Measurements from ENCODE around the gene LRRC57.

LRRC57 gene

DNA sequence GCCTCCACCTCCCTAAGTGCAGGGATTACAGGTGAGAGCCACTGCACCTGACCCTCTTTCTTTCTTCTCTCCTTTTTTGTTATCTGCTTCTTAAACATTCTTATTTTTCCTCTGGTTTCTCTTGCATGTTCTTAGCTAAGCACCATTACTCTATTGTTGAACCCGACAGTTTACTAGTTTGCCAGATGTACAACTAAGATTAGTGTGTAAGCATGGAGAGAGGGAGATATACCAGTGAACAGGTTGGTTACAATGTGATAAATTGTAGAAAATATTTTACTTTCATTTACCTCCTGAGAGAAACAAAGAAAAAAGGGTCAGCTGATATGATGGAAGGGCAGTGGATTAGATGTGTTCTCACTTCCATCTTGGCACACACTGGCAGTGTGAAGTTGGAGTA is 5.0 kb upstream of the LRRC57 start:
- DNase-seq (ENCODE audit: low spot score) (no peak), FAIRE-seq (no peak)

DNA sequence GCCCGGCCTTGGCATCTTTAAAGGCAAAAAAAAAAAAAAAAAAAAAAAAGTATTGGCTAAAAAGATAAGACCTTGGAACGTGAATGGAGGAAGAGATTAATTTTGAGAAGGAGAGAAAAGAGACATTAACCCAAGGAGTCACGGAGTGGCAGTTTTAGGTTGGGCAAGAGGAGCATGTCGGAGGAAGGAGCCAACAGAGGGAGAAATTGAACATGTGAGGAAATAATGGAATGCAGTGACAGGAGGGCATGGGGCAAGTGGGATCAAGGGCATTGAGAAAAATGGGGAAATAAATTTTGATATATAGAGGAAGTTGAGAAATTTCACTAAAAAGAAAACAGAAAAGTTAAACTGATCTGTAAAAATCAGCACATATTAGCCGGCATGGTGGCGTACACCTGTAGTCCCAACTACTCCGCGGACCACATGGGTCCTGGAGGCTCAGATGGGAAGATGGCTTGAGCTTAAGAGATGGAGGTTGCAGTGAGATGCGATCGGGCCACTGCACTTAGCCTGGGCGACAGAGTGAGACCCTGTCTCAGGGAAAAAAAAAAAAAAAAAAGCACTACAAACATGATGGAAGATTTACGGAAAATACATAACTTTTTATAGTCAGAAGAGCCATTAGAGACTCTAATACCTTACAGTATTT is 1.3 kb upstream of the LRRC57 start:
- FAIRE-seq: no peak
- DNase-seq (ENCODE audit: low spot score): no peak

DNA sequence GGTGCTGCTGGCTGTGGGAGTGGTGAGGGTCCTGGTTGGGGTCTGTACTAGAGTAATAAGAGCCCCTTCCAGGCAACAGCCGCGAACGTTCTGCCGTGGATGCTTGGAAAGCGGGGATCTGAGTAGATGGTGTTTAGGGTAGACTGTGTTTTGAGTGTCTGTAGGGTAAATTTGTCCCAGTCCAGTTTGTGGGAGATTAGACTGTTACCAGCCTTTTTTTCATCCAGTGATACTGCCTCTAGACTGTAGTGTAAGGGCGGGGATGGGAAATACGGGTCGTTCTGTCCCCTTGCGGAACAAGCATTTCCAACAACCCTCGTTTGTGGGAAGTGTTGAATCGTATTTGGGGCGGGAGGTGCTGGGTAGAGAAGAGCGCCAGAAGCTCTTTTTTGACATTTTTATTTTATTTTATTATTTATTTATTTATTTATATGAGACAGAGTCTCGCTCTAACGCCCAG is 469 bp upstream of the LRRC57 start:
- DNase-seq (ENCODE audit: low spot score): peak; percentile 18

DNA sequence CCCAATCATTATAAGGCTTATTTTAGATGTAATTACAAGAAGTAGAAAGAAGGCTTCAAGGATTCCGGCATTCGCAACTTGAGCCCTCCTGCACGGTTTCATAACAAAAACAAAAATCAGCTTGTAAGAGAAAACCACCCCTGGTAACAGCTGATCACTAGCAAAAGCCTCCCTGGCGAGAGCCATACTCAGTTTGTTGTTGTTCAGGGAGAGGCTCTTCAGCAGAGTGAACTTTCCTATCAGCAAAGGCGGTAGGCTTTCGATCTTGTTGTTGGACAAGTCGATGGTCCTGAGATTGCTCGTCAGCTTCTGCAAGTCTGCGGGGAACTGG is 710 bp downstream of the LRRC57 start:
- no peak for DNase-seq (ENCODE audit: low spot score)
- no peak for FAIRE-seq

More for the DNA sequence above, 469 bp upstream of the LRRC57 start:
- FAIRE-seq: no peak

DNA sequence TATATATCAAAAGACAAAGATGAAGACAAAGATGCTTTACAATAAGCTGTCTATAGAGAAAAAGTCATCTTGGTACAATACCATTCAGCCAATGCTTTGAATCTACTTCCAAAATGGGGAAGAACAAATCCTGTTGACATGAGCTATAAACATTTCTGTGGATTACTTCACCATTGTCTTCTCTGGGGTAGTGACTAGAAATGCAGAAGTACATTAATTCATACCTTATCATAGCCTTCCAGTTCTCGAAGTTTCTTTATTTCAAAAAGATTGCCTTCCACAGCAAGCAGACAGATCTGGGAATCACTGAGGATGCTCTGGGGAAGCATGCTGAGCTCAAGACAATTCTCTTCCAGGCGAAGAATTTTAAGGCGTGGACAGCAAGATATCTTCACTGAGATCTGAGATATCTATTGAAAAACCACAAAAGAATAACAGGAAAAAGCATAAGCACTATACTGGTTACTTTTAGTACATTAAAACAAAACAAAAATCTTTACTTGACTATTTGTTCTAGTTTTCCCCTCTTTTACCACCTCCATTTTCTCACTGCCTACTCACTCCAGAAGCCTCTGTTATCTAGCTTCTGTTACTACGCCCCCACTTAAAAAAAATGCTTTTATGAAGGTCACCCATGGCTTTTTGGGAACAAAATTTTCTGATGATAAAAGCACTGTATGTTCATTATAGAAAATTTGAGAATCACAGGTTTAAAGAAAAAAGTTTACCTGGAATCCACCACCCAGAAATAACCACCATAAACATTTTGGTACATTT is 3.6 kb downstream of the LRRC57 start:
- DNase-seq (ENCODE audit: low spot score): no peak
- FAIRE-seq: no peak

DNA sequence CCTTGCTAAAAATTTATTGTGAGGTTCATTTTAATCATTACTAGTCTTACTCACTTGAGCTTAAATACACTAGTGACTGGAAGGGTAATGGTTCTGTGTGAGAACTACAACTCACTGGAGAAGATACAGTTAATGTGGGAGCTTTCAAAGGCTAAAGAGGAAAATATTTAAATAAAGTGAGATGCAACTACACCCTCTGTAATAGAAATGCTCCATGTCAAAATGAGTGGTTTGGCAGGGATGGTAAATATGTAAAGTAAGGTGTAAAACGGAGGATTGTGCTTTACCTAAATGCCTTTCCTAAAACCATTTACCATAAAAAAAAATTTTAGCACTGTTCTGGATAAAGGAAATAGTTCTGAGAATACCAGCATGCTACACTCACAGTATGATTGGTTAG is 15.3 kb downstream of the LRRC57 start:
- FAIRE-seq (no peak), DNase-seq (ENCODE audit: low spot score) (no peak)

DNA sequence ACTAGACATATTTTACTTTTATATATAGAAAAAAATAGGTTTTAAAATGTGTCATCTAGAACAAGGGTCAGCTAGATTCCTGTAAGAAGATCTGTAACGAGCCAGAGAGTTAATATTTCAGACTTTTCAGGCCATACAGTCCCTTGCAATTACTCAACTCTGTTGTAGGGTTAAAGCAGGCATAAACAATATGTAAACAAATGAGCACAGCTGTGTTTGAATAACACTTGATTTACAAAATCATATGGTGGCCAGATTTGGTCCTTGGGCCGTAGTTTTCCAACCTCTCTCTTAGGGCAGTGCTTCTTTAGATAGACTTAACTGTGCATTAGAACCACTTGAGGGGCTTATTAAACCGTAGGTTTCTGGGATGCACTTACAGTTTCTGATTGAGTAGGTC is 19.6 kb downstream of the LRRC57 start:
- DNase-seq (ENCODE audit: low spot score): no peak
- FAIRE-seq: no peak

DNA sequence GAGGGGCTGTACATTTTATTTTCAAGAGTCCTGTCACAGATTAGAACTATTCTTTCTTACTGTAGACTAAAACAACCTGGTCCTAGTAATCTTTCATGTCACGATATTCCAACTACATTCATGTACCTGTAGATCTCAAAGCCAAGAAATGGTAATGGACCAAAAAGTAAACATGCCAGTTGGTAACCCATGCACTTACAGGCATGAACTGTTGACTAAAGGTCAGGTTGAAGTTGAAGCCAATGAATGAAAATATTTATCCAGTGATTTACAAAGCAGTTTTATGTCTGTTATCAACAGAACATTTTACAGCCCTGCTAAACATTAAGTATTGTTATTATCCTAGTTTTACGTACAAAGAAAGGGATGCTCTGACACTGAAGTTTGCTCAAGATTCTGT is 25.3 kb downstream of the LRRC57 start:
- DNase-seq (ENCODE audit: low spot score) (no peak), FAIRE-seq (no peak)

DNA sequence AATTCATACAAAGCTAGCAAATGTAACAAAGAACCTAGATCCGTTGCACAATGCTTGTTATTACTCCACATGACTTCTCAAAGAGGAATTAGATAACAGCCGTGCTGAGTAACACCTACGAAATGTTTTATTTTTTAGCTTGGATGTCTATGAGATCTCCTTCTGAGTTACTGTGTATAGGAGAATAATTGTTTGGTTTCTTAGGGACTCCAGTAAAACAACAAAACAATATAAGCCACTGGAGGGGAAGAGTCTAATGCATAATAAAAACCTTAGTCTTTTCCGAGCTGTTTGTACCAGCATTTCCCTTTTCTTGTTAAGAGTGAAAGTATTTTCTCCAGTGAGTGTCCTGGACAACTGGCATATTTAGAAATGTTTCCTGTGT is 37.6 kb downstream of the LRRC57 start:
- FAIRE-seq: no peak
- DNase-seq (ENCODE audit: low spot score): no peak

DNA sequence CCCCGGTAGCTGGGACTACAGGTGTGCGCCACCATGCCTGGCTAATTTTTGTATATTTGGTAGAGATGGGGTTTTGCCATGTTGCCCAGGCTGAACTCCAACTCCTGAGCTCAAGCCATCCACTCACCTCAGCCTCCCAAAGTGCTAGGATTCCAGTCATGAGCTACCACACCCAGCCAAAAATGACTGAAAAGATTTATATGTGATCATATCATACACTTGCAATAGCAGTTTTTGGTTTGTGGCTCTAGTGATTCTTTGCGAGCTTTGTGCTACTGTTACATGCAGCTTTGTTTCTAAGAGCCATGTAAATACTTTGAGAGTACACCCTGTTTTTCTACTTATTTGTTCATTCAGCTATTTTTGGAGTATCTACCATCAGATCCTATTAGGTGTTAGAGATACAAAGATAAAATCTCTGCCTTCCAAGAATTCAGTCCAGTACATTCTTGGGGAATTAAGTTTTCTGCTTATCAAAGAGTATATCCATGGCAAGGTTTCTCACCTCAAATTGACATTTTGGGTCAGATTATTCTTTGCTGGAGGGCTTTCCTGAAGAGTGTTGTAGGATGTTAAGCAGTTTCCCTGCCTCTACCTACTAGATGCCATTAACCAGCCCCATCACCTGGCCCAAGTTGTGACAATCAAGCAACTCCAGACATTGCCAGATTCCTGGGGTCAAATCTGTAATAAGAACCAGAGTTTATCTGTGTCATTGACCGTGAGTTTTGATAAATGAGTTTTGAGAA is 38.2 kb downstream of the LRRC57 start:
- DNase-seq (ENCODE audit: low spot score) (no peak), FAIRE-seq (no peak)

DNA sequence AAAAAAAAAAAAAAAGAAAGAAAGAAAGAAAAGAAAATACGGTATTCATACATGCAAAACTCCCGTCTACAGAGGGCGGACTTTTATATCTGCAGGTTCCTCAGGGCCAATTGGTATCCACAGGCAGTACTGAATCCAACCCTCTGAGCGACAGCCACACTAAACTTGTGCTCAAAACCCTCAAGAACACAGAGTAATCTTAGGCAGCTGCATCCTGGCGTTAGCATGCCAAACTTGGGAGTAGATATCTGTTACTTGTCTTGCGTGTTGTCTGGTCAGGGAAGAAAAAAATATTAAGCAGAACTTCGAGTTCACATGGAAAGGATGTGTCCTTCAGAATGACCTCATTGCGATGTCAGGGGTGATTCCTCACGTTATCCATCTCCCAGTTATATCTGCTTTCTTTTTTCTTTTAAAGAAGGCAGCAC is 40.3 kb downstream of the LRRC57 start:
- no peak for DNase-seq (ENCODE audit: low spot score)
- no peak for FAIRE-seq

DNA sequence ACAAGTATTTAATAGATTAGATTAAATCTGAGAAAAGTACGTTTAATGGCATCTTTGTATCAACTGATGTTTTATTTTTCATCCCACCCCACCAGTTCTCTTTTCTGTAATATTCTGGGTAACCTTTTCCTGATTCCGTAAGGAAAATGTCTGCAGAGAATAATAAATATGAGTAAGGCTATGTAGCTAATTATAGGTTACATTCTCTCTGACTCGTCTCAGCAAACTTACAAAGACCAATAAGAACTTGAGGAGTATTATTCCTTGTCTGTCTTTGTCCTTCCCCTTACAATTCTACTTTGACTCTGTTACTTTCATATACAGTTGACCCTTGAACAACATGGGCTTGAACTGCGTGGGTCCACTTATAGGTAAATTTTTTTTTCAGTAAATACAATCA is 41.1 kb downstream of the LRRC57 start:
- no peak for FAIRE-seq
- no peak for DNase-seq (ENCODE audit: low spot score)

DNA sequence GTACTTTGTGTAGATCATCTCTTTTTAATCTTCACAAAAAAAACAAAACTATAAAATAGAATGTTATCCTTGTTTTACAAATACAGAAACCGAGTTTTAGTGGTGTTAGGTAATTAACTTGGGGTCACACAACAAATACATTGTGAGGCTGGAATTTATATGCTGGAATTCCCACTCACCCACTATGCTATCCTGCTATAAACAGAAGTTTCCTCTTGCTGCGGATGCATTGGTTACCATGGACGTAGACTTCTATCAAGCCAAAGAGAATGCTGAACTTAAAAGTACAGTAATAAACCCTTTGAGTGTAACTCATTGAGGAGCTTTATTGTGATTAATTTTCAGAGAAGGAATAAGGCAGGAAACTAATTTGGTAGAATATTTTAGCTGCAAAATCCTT is 44.0 kb downstream of the LRRC57 start:
- no peak for FAIRE-seq
- DNase-seq (ENCODE audit: low spot score): no peak

DNA sequence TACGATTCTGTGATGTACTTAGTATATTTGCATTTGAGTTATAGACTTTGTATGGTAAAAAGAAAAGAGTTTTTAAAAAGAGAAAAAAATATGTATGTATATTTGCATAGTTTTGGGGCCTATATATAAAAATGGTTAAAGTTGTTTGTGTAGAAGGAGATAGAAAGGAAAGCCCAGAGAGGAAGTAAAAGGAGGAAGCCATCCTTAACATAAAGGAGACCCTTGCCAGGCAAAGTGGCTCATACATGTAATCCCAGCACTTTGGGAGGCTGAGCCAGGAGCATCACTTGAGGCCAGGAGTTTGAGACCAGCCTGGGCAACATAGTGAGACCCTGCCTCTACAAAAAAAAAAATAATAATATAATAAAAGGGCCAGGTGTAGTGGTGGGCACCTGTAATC is 44.8 kb downstream of the LRRC57 start:
- DNase-seq (ENCODE audit: low spot score) (no peak), FAIRE-seq (no peak)

DNA sequence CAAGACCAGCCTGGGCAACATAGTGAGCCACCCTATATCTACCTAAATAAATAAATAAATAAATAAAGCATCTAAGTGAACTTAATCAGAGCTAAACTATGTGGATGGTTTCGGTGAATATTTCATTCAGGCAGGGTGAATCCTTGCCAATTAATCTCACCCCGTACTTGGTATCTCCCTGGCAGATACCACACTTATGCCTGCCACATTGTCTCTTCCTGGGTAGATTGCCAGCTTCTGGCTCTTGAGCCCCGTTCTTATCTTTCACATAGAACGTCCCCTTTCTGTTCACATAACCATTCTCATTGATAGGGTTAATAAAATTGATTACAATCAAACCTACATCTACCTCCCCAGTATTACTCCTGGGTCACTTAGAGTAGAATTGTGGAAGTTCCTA is 46.1 kb downstream of the LRRC57 start:
- FAIRE-seq: no peak

DNA sequence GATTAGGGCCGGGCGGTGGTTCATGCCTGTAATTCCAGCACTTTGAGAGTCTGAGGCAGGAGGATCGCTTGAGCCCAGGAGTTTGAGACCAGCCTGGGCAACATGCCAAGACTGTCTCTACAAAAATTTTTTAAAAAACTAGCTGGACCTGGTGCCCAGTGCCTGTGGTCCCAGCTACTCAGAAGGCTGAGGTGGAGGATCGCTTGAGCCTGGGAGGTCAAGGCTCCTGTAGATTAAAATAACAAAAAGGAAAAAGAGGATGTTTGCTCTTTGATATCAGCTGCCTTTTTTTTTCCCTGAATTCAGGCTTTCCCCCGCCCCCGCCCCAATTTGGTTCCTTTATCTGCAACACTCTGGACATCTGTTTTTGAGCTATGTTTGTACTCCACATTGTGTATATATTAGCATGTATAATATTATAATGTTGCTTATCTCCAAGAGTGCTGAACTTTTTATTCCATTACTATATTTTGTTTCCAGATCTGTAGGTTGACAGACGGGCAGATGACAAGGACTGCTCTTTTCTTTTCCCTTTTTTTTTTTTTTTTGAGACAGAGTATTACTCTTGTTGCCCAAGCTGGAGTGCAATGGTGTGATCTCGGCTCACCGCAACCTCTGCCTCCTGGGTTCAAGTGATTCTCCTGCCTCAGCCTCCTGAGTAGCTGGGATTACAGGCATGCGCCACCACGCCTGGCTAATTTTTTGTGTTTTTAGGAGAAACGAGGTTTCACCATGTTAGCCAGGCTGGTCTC is 48.6 kb downstream of the LRRC57 start:
- FAIRE-seq: no peak

More for the DNA sequence above, 46.1 kb downstream of the LRRC57 start:
- no peak for DNase-seq (ENCODE audit: low spot score)

DNA sequence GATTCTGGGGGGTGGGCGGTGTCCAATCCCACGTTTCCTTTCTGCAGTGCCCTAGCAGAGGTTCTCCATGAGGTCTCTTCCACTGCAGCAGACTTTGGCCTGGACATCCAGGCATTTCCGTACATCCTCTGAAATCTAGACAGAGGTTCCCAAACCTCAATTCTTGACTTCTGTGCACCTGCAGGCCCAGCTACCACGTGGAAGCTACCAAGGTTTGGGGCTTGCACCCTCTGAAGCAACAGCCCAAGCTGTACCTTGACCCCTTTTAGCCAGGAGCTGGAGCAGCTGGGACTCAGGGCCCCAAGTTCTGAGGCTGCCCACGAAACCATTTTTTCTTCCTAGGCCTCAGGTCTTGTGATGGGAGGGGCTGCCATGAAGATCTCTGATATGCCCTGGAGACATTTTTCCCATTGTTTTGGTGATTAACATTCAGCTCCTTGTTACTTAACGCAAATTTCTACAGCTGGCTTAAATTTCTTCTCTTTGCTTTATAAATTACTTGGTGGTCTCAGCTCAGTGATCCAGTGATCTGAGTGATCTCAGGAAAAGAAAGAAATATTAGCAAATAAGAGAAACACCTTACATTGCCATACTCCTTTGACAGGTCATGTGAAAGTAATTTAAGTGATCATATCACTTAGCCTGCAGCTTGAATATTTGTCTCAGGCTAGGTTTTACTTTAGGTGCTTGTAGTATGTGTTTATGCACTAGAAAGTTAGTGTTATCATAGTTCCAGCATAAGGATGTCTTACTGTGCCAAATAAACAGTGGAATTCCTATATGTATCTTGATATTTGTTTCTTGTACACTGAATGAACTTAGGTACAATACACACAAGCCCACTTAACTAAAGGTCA is 50.2 kb downstream of the LRRC57 start:
- no peak for FAIRE-seq
- DNase-seq (ENCODE audit: low spot score): no peak

More for the DNA sequence above, 48.6 kb downstream of the LRRC57 start:
- no peak for DNase-seq (ENCODE audit: low spot score)

DNA sequence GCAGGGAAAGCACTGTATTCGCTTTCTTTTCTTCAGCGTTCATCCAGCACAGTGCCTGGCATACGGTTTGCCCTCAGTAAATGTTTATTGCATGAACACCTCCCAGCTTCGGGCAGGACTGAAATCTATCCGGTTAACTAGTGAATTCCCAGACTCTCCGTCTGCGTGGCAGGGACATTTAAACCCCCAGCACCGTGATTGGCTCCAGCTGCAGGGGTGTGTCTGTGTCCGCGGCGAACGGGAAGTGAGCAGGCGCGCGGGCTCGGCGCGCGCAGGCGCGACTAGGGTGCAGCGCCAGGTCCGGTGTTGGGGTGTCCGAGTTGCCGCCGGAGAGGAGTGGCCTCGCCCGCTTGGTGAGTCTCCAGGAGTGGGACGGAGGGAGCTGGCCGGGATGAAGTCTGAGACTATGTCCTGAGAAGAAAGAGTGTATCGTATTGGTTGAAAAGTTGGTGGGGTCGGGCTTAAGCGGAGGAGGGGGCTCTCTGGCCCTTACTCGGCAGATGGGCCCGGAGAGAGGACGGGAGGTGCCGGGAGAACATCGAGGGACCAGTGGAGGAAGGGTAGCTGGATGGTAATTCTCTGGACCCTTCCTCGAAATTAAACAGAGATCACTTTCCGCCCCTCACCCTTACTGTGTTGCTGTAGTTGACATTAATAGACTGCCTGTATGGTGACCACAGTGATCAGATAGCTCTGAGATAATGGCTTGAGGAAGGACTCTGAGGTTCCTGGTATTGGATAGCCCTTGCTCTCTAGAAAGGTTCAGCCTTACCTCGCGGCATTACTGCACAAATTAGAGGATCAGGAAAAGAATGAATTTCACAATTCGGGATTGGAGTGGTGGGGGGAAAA is 53.0 kb downstream of the LRRC57 start, which contains the start of gene SNAP23:
SNAP23 (plus strand) TSS at position 274 of the 852 bp plus-strand sequence. CDS start 16,213 bp downstream, outside the sequence.
- peak; percentile 35 for FAIRE-seq
- peak; percentile 89 for DNase-seq (ENCODE audit: low spot score)

DNA sequence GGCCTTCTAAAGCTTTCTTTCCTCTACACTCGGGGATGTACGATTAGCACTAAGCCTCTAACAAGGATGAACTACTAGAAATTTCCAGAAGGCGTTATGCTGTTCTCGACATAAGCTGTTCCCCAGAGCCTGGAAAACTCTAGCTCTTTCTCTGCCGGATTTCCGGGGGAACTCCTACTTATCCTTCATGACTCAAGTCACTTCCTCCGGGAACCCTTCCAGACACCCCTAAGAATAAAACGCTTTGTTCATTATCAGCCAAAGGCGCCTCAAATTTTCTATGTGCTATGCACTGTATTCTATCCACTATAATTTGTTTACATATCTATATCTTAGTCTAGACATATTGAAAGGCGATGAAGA is 53.6 kb downstream of the LRRC57 start:
- FAIRE-seq: no peak
- DNase-seq (ENCODE audit: low spot score): peak; percentile 45

DNA sequence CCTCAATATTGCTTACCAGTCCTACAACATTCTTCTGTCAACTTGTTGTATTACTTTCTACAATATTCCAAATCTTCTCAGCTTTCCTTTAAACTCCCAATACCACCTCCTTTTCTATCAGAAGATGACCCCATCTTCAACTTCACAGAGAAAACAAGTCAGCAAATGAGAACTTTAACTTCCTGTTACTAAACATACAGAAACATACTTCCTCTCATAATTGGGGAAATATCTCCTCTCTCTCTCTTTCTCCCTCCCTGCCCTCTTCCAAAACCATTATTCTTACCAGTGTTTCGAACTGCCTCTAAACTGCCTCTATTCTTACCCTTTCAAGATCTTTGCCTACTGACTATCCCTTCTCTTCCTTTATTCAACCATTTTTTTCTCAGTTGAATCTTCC is 54.9 kb downstream of the LRRC57 start:
- FAIRE-seq: no peak
- DNase-seq (ENCODE audit: low spot score): no peak
